HG02840 (cell line): ENCODE data around the gene ANKRD35.
"Not testable (repeated sequence)": the region's sequence is repeated elsewhere in the genome, so short reads cannot be mapped to it uniquely, and the experiment has no call there.

Experiments used
- ATAC-seq: cut with Tn5 transposase; IDR thresholded peaks from one replicate; pipeline ENCODE4 v1.9.1; 2021; ENCODE audit warnings: mild to moderate bottlenecking, moderate library complexity, moderate number of reproducible peaks; ENCODE audit not compliant: unreplicated experiment, low FRiP score

Gene ANKRD35

DNA sequence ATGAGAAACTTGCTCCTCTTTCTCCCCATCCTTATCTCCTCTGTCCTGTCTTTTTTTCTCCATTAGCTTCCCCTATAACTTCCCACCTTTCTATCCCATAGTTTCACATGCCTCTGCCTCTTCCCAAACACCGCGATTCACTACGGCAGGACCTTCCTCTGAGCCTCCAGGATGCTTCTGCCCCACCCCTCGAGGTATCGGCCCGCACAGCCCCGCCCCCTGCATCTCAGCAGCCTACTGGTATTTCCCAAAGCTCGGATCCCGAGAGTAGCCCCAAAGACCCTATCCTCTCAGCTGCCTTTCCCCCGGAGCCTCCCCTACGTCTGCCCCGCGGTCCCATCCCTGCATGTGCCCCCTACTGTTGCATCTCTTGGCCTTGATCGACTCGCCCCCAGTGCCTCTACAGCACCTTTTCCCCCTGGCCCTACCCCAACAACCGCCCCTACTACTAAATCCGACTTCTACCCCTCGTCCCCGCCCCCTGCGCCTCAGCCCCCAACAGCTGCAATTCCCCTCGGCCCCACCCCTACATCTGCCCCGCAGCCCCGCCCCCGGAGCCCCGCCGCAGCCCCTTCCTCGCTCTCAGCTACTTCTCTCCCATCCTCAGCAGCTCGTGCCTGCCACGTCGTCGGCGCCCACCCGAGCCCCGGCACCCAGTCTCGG lies 27.3 kb downstream of the ANKRD35 start:
- ATAC-seq, result peak; percentile 8

GRCh38 chr1:145857170-145857569 lies 28.5 kb downstream of the ANKRD35 start:
- ATAC-seq, result no peak

GRCh38 chr1:145855426-145855948 lies 30.2 kb downstream of the ANKRD35 start:
- ATAC-seq, result no peak

GRCh38 chr1:145849356-145850160 lies 36.1 kb downstream of the ANKRD35 start:
- ATAC-seq, result no peak

DNA sequence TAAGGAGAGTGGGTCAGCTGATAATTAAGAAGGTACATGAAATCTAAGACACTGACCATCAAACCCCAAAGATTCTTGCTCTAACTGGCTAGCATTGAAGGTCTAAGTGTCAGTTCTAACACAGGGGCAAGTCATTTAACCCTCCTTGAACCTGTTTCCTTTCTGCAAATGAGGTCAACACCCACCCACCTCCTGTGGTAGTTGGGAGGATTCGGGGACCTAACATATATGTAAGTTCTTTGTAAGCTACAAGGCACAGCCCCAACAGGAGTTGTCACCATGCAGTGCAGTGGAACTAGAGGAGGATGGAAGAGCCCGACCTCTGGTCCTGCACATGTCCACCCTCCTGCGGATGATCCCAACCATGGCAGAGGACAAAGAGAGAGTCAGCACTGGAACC lies 37.8 kb downstream of the ANKRD35 start:
- ATAC-seq, result no peak

- no peak for ATAC-seq
Observed at GRCh38 chr1:145846201-145846612, 39.5 kb downstream of the ANKRD35 start.

- peak; percentile 61 for ATAC-seq
Observed at GRCh38 chr1:145845514-145846161, 40.0 kb downstream of the ANKRD35 start, which contains the start of gene NUDT17. Gene NUDT17 (plus strand): TSS chr1:145845630. CDS start chr1:145845641, 11 bp downstream.

DNA sequence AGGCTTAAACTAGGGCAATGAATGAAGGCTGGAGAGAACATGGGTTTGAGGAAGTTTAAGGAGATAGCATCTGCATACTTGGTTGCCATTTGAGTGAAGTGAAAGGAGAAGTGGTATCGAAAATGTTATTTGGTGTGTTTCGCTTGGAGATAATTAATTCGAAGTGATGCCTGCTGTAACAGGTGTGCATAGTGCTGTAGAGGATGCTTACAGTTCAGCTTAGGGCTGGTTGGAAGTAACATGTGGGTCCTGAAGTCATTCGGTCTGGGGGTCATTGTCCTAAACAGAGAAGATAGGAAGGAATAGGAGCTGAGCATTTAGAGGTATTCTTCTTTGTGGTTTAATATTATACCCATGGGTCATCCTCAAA lies 40.5 kb downstream of the ANKRD35 start:
- ATAC-seq, result peak; percentile 45

DNA sequence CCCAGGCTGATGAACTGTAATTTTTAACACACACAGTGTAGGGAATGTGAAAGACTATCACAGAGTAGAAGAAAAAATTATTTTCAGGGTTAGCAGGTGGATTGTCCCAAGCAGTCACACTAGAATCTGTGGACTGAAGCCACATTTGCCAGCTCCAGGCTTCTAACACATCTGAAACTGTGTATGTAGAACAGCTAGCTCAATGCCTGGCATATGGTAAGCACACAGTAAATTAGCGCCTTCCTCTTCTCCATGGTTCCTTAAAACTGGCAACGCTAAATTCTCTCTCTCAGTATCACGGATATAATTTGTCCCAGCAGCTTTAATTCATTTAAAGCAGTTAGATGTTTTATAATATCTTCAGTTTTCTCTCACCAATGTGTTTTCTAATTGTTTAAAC lies 42.6 kb downstream of the ANKRD35 start:
- no peak for ATAC-seq

GRCh38 chr1:145837656-145838055 lies 48.0 kb downstream of the ANKRD35 start:
- no peak for ATAC-seq

DNA sequence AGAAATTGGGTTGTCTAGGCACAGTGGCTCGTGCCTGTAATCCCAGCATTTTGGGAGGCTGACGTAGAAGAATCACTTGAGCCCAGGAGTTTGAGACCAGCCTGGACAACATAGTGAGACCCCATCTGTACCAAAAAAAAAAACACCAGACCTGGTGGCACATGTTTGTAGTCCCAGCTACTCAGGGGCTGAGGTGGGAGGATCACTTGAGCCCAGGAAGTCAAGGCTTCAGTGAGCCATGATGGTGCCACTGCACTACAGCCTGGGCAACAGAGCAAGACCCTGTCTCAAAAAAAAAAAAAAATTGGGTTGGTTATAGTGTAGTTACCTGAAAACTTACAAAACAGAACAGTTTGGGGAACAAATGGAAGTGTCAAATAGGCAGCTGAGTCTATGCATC lies 54.9 kb downstream of the ANKRD35 start:
- ATAC-seq, result not testable (repeated sequence)

GRCh38 chr1:145828367-145829026 lies 57.2 kb downstream of the ANKRD35 start:
- ATAC-seq, result no peak

DNA sequence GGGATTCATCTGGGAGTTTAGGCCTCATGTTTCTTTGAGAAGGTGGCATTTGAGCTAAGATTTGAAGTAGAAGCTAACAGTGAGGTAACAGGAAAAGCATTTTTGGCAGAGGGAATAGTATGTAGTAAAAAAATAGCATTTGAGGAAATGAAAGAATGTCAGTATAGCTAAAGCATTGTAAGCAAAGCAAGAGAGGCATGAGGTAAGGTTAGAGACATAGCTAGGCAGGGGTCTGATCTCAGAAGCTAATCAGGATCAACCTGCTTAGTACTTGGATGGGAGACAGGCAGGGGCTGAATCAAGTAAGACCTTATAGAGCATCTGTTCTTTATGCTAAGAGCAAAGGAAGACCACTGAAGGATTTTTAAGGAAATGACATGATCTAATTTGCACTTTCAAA lies 57.7 kb downstream of the ANKRD35 start:
- ATAC-seq, result no peak

DNA sequence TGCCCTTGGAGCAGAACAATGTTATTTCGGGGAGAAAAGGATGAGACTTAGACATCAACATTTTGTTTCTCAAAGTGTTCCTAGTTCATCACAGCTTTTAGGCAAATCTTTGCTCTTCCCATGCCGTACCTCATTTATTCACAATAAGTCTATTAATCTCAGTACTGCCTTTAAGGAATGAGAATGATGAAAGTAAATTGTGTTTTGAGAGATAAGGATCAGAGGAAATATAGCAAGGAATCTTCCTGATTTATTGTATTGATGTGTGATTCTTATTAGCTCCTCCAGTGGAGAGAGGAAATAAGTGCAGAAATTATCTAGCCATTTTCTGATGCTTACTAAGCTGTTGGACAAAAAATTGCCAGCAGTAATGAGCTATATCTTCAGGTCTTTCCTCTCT lies 59.6 kb downstream of the ANKRD35 start:
- ATAC-seq, result no peak

GRCh38 chr1:145824499-145824842 lies 61.2 kb downstream of the ANKRD35 start:
- ATAC-seq, result no peak

- peak; percentile 76 for ATAC-seq
Observed at GRCh38 chr1:145823565-145824498, 61.8 kb downstream of the ANKRD35 start, which contains the start of the genes POLR3C and RNF115. Gene POLR3C (plus strand): TSS chr1:145824200. CDS start chr1:145825777, 1,577 bp downstream. Gene RNF115 (minus strand): TSS chr1:145824095. CDS start chr1:145823873, 222 bp downstream.

- not testable (repeated sequence) for ATAC-seq
Observed at GRCh38 chr1:145822779-145823331, 62.8 kb downstream of the ANKRD35 start.

- not testable (repeated sequence) for ATAC-seq
Observed at GRCh38 chr1:145818095-145818494, 67.6 kb downstream of the ANKRD35 start.
